ENCODE results near the gene RGL1.

Gene RGL1

GRCh38 chr1:183881387-183882131 is 76.6 kb downstream of the RGL1 start:
- H2AK5ac ChIP-seq (ENCODE audit: low read length, severe bottlenecking): peak overlapping the region; percentile 18
- H3K36me3 ChIP-seq (ENCODE audit: control insufficient read depth in 1 of 2, insufficient read depth in 2 of 2, low read depth in 1 of 2, low read length in 2 of 2): peaks cover 0 to 50% of the 10 kb centered on the region in 2 experiments
- H2BK120ac ChIP-seq (ENCODE audit: low read depth, low read length): no peak overlapping the region
- no peak overlapping the region for H2BK15ac ChIP-seq (ENCODE audit: low read depth, poor library complexity, severe bottlenecking)
- peaks cover 13% of the 10 kb centered on the region for H3K4me1 ChIP-seq (ENCODE audit: control insufficient read depth, insufficient read depth, low read depth, low read length)
- peak overlapping the region in 1 of 2 experiments; percentile 59 for H2BK12ac ChIP-seq (ENCODE audit: low read length in 2 of 2)
- peak overlapping the region; percentile 69 for H3K27ac ChIP-seq (ENCODE audit: low read length, poor library complexity, severe bottlenecking)
- peak overlapping the region; percentile 31 for H2BK5ac ChIP-seq (ENCODE audit: low read depth, low read length, poor library complexity, severe bottlenecking)
- H3K4me2 ChIP-seq (ENCODE audit: low read length, poor library complexity, severe bottlenecking): no peak overlapping the region
- H3K27me3 ChIP-seq (ENCODE audit: control insufficient read depth in 1 of 2, insufficient read depth in 1 of 2, low read length in 2 of 2): no peaks in the 10 kb centered on the region
- peak; percentile 76 for DNase-seq
- WGBS: 3% methylated on average over 3 of the region's 4 CpGs
- H3K9ac ChIP-seq (ENCODE audit: low read length): no peak overlapping the region
- H3K9me3 ChIP-seq (ENCODE audit: control insufficient read depth, low read length): no peaks in the 10 kb centered on the region
- H3K4me3 ChIP-seq (ENCODE audit: insufficient read depth in 1 of 2, low read depth in 1 of 2, low read length in 2 of 2): no peak overlapping the region
- peak overlapping the region in 1 of 2 experiments; percentile 31 for H3K18ac ChIP-seq (ENCODE audit: low read depth in 1 of 2, low read length in 2 of 2)
- no peak overlapping the region for H3K4ac ChIP-seq (ENCODE audit: low read depth in 1 of 2, low read length in 2 of 2)
- no peak overlapping the region for H2AFZ ChIP-seq (ENCODE audit: low read depth, low read length)
- no peak overlapping the region for H4K91ac ChIP-seq (ENCODE audit: low read length)
- H3K79me1 ChIP-seq (replicated peaks; ENCODE audit: low read length, poor library complexity, severe bottlenecking): peaks cover 2% of the 10 kb centered on the region
- H3K14ac ChIP-seq (ENCODE audit: low read length in 2 of 2): peak overlapping the region in 1 of 2 experiments; percentile 19
- no peak overlapping the region for H3K23ac ChIP-seq (ENCODE audit: low read length in 2 of 2)
- H4K8ac ChIP-seq (ENCODE audit: low read length): no peak overlapping the region

DNA sequence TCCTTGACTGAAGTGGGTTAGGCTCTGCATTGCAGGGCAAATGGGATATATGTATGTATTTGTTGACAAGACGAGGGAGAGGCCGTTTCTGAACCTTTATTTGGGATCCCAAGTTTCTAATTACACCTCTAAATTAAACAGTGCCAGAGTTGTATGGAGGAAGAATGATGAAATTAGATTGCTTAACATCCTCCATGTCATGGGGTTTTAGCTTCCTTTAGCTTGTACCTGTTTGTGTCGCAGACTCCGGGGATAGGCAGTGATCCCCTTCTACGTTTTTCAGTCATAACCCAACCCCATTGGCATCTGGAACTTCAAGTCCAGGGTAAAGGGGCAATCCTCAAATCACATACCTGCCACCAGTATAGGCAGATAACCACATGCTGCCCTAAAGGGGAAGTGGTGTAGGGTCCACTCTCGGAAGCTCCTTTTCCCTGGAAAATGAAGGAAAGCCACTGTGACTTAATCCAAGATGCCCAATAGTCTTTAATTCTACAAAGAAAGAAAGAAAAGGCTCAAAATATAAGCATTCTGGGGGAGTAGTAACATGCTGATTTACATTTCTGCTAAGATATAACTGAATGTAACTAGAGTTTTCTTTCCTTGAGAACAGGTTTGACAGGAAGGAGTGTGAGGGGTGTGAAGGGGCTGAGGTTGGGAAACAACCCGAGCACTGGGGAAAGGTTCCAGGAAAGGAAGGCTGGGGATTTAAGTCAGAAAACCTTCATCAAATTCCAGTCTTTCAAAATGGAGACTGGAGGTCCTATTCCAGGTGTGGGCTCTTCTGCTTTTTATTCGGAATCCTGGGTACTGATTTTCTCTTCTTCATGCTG is 77.6 kb downstream of the RGL1 start:
- H3K27me3 ChIP-seq (ENCODE audit: control insufficient read depth in 1 of 2, insufficient read depth in 1 of 2, low read length in 2 of 2): no peaks in the 10 kb centered on the region
- over 99% methylated on average over 5 of the region's 8 CpGs for WGBS
- no peak overlapping the region for H3K9ac ChIP-seq (ENCODE audit: low read length)
- peak overlapping the region; percentile 5 for H2AK5ac ChIP-seq (ENCODE audit: low read length, severe bottlenecking)
- H3K4ac ChIP-seq (ENCODE audit: low read depth in 1 of 2, low read length in 2 of 2): no peak overlapping the region
- no peak overlapping the region for H3K4me2 ChIP-seq (ENCODE audit: low read length, poor library complexity, severe bottlenecking)
- H2AFZ ChIP-seq (ENCODE audit: low read depth, low read length): no peak overlapping the region
- H3K9me3 ChIP-seq (ENCODE audit: control insufficient read depth, low read length): no peaks in the 10 kb centered on the region
- peaks cover 2% of the 10 kb centered on the region for H3K79me1 ChIP-seq (replicated peaks; ENCODE audit: low read length, poor library complexity, severe bottlenecking)
- peaks cover 12% of the 10 kb centered on the region for H3K4me1 ChIP-seq (ENCODE audit: control insufficient read depth, insufficient read depth, low read depth, low read length)
- H3K36me3 ChIP-seq (ENCODE audit: control insufficient read depth in 1 of 2, insufficient read depth in 2 of 2, low read depth in 1 of 2, low read length in 2 of 2): peaks cover 0 to 57% of the 10 kb centered on the region in 2 experiments
- no peak overlapping the region for H3K18ac ChIP-seq (ENCODE audit: low read depth in 1 of 2, low read length in 2 of 2)
- no peak overlapping the region for H3K27ac ChIP-seq (ENCODE audit: low read length, poor library complexity, severe bottlenecking)
- no peak overlapping the region for H3K14ac ChIP-seq (ENCODE audit: low read length in 2 of 2)
- no peak overlapping the region for H3K23ac ChIP-seq (ENCODE audit: low read length in 2 of 2)
- H2BK120ac ChIP-seq (ENCODE audit: low read depth, low read length): no peak overlapping the region
- H3K4me3 ChIP-seq (ENCODE audit: insufficient read depth in 1 of 2, low read depth in 1 of 2, low read length in 2 of 2): peak overlapping the region in 1 of 2 experiments; percentile 16
- H4K8ac ChIP-seq (ENCODE audit: low read length): no peak overlapping the region
- DNase-seq: no peak
- H2BK12ac ChIP-seq (ENCODE audit: low read length in 2 of 2): no peak overlapping the region
- H2BK15ac ChIP-seq (ENCODE audit: low read depth, poor library complexity, severe bottlenecking): no peak overlapping the region
- H4K91ac ChIP-seq (ENCODE audit: low read length): no peak overlapping the region
- no peak overlapping the region for H2BK5ac ChIP-seq (ENCODE audit: low read depth, low read length, poor library complexity, severe bottlenecking)

GRCh38 chr1:183883623-183884022 is 78.7 kb downstream of the RGL1 start:
- Histone ChIP-seq H3K9me3 (ENCODE audit: control insufficient read depth, low read length) (no peaks in the 10 kb centered on the region), H3K4me2 (ENCODE audit: low read length, poor library complexity, severe bottlenecking) (no peak overlapping the region), H3K27me3 (ENCODE audit: control insufficient read depth in 1 of 2, insufficient read depth in 1 of 2, low read length in 2 of 2) (no peaks in the 10 kb centered on the region), H2AK5ac (ENCODE audit: low read length, severe bottlenecking) (no peak overlapping the region), H3K27ac (ENCODE audit: low read length, poor library complexity, severe bottlenecking) (no peak overlapping the region), H2AFZ (ENCODE audit: low read depth, low read length) (no peak overlapping the region), H3K4ac (ENCODE audit: low read depth in 1 of 2, low read length in 2 of 2) (no peak overlapping the region), H3K14ac (ENCODE audit: low read length in 2 of 2) (no peak overlapping the region), H3K36me3 (ENCODE audit: control insufficient read depth in 1 of 2, insufficient read depth in 2 of 2, low read depth in 1 of 2, low read length in 2 of 2) (peaks cover 0 to 66% of the 10 kb centered on the region in 2 experiments), H4K8ac (ENCODE audit: low read length) (no peak overlapping the region), H2BK15ac (ENCODE audit: low read depth, poor library complexity, severe bottlenecking) (no peak overlapping the region), H3K23ac (ENCODE audit: low read length in 2 of 2) (no peak overlapping the region), H3K4me3 (ENCODE audit: insufficient read depth in 1 of 2, low read depth in 1 of 2, low read length in 2 of 2) (no peak overlapping the region), H3K9ac (ENCODE audit: low read length) (no peak overlapping the region), H2BK5ac (ENCODE audit: low read depth, low read length, poor library complexity, severe bottlenecking) (no peak overlapping the region), H3K79me1 (replicated peaks; ENCODE audit: low read length, poor library complexity, severe bottlenecking) (peaks cover 2% of the 10 kb centered on the region), H3K18ac (ENCODE audit: low read depth in 1 of 2, low read length in 2 of 2) (no peak overlapping the region), H3K4me1 (ENCODE audit: control insufficient read depth, insufficient read depth, low read depth, low read length) (peaks cover 10% of the 10 kb centered on the region), H4K91ac (ENCODE audit: low read length) (no peak overlapping the region), H2BK12ac (ENCODE audit: low read length in 2 of 2) (no peak overlapping the region), H2BK120ac (ENCODE audit: low read depth, low read length) (no peak overlapping the region)
- DNase-seq: no peak
- 95% methylated on average over 4 of the region's 5 CpGs for WGBS

GRCh38 chr1:183884526-183884925 is 79.6 kb downstream of the RGL1 start:
- Histone ChIP-seq H3K36me3 (ENCODE audit: control insufficient read depth in 1 of 2, insufficient read depth in 2 of 2, low read depth in 1 of 2, low read length in 2 of 2) (peaks cover 0 to 75% of the 10 kb centered on the region in 2 experiments), H2AFZ (ENCODE audit: low read depth, low read length) (no peak overlapping the region)
- 100% methylated on average over 3 of the region's 4 CpGs for WGBS

More at GRCh38 chr1:183884526-183884925, 79.6 kb downstream of the RGL1 start:
- Histone ChIP-seq H3K23ac (ENCODE audit: low read length in 2 of 2) (no peak overlapping the region), H3K79me1 (replicated peaks; ENCODE audit: low read length, poor library complexity, severe bottlenecking) (peaks cover 2% of the 10 kb centered on the region), H3K9ac (ENCODE audit: low read length) (no peak overlapping the region), H2BK120ac (ENCODE audit: low read depth, low read length) (no peak overlapping the region), H3K14ac (ENCODE audit: low read length in 2 of 2) (no peak overlapping the region), H3K27ac (ENCODE audit: low read length, poor library complexity, severe bottlenecking) (no peak overlapping the region), H2BK15ac (ENCODE audit: low read depth, poor library complexity, severe bottlenecking) (no peak overlapping the region), H3K9me3 (ENCODE audit: control insufficient read depth, low read length) (no peaks in the 10 kb centered on the region), H3K18ac (ENCODE audit: low read depth in 1 of 2, low read length in 2 of 2) (no peak overlapping the region), H3K4ac (ENCODE audit: low read depth in 1 of 2, low read length in 2 of 2) (no peak overlapping the region), H3K27me3 (ENCODE audit: control insufficient read depth in 1 of 2, insufficient read depth in 1 of 2, low read length in 2 of 2) (no peaks in the 10 kb centered on the region), H3K4me1 (ENCODE audit: control insufficient read depth, insufficient read depth, low read depth, low read length) (peaks cover 8% of the 10 kb centered on the region), H2AK5ac (ENCODE audit: low read length, severe bottlenecking) (no peak overlapping the region), H4K91ac (ENCODE audit: low read length) (no peak overlapping the region), H4K8ac (ENCODE audit: low read length) (peak overlapping the region; percentile 45), H2BK12ac (ENCODE audit: low read length in 2 of 2) (no peak overlapping the region), H2BK5ac (ENCODE audit: low read depth, low read length, poor library complexity, severe bottlenecking) (no peak overlapping the region), H3K4me3 (ENCODE audit: insufficient read depth in 1 of 2, low read depth in 1 of 2, low read length in 2 of 2) (no peak overlapping the region), H3K4me2 (ENCODE audit: low read length, poor library complexity, severe bottlenecking) (no peak overlapping the region)
- no peak for DNase-seq

Measured in mesenchymal stem cell (in vitro differentiated cells and primary cell).